Loucy (cell line): ENCODE results near the gene CASK.

ENCODE experiments used
- EZH2phosphoT487 ChIP-seq: fragments of 200-600 bp; IDR thresholded peaks from 2 replicates; pipeline ENCODE4 v1.6.1; 2018; ENCODE audit warnings: antibody characterized with exemption, mild to moderate bottlenecking, moderate library complexity, borderline replicate concordance
- TF ChIP-seq, protein P1 (sequence below): fragments of 200-600 bp; sonication (generic); conservative IDR thresholded peaks from 2 replicates; pipeline ENCODE4 v1.5.1; 2014; ENCODE audit warnings: mild to moderate bottlenecking, antibody characterized with exemption, low read length

DNA sequence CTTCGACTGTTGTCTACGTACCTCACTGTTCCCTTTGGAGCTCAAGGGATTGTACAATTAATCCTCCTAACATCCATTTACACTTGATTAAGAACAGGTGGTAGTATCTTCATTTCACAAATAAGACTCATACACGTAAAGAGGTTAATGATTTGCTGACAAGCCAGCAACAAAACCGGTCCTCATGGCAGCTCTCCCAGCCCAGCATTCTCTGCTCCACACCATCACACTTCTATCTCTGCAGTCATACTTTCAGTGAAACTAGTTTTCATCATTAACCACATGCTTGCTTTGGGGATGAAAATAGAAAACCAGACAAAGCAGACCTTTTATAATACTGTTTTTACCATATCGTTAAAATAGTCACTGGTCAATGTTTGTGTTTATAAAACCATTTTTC, 28.7 kb upstream of the CASK start:
- TF ChIP-seq, protein P1, sequence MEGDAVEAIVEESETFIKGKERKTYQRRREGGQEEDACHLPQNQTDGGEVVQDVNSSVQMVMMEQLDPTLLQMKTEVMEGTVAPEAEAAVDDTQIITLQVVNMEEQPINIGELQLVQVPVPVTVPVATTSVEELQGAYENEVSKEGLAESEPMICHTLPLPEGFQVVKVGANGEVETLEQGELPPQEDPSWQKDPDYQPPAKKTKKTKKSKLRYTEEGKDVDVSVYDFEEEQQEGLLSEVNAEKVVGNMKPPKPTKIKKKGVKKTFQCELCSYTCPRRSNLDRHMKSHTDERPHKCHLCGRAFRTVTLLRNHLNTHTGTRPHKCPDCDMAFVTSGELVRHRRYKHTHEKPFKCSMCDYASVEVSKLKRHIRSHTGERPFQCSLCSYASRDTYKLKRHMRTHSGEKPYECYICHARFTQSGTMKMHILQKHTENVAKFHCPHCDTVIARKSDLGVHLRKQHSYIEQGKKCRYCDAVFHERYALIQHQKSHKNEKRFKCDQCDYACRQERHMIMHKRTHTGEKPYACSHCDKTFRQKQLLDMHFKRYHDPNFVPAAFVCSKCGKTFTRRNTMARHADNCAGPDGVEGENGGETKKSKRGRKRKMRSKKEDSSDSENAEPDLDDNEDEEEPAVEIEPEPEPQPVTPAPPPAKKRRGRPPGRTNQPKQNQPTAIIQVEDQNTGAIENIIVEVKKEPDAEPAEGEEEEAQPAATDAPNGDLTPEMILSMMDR, result no peak
- no peak for TF ChIP-seq EZH2phosphoT487
